GM18951 (cell line): ENCODE data around the gene NKAIN2.
"Not testable (repeated sequence)": the region's sequence is repeated elsewhere in the genome, so short reads cannot be mapped to it uniquely, and the experiment has no call there.

Experiments used
- POLR2A ChIP-seq: IDR thresholded peaks from 4 replicates; pipeline ENCODE4 v1.6.1; 2011; ENCODE audit warnings: mild to moderate bottlenecking; ENCODE audit not compliant: insufficient read length, insufficient read depth; ENCODE audit errors: extremely low read depth
- in situ Hi-C: fragments of 300-500 bp; cut with MboI; formaldehyde crosslinking; loops from one replicate; pipeline ENCODE4 v1.12.0; 2022; ENCODE audit warnings: low sequenced_read_pairs, mixed read lengths, inconsistent platforms; ENCODE audit not compliant: unreplicated experiment

NKAIN2 gene

DNA sequence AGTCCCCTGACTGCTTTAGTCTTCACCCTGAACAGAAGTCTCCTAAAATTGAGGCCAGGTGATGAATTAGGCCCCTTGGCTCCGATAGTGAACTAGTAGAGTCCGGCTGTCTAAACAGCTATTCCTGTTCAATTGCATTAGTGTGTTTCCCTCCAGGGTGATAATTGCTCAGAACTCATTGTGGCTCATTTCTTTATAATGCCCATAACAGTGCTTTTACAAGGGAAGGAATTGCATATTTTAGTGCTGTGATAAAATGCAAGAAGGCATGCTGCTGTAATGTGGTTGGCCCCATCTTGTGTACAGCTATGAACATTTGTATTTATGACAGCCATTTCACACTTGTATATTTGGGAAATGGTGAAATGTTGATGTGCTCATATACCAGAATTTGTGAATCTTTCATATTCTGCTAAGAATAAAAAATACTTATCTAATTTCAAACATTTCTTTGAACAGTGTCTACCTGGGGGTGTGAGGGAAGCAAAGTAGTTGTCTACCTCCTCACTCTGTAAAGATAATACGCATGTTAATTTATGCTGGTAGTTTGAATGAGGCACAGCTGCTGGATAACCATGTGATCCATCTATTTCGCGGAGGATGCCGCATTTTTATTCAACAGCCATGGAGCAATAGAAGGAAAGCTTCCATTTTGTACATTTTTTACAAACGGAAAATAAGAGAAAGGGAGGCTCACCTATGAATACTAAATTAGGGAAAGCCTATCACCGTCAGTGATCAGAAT is 451.4 kb downstream of the NKAIN2 start:
- in situ Hi-C loops: no loop called here

GRCh38 chr6:124260337-124260736 is 456.7 kb downstream of the NKAIN2 start:
- no peak for TF ChIP-seq POLR2A
- in situ Hi-C loops: no loop called here

More for the DNA sequence above, 451.4 kb downstream of the NKAIN2 start:
- no peak for TF ChIP-seq POLR2A

- TF ChIP-seq POLR2A: no peak
- in situ Hi-C loops: no loop called here
Observed at GRCh38 chr6:124269733-124270132, 466.1 kb downstream of the NKAIN2 start.

- in situ Hi-C loops: no loop called here
- no peak for TF ChIP-seq POLR2A
Observed at GRCh38 chr6:124273701-124274100, 470.0 kb downstream of the NKAIN2 start.

DNA sequence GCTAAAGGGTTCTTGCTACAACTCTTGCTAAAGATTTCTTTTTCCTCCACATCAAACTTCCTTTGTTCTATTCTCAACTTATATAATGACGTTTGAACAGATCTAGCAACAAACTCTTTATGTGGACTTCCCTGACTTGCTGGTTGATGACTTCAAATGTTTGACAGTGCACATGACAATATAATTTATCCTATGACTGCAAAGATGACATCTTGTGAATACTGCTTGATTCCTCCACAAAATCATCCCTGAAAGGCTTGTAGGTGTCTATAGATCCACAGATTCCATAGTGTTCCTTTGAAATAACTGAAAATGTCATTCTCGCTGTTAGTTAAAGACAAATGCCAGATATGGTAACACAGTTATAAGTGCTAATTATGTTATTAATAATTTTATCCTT is 478.9 kb downstream of the NKAIN2 start:
- no peak for TF ChIP-seq POLR2A
- in situ Hi-C loops: no loop called here

DNA sequence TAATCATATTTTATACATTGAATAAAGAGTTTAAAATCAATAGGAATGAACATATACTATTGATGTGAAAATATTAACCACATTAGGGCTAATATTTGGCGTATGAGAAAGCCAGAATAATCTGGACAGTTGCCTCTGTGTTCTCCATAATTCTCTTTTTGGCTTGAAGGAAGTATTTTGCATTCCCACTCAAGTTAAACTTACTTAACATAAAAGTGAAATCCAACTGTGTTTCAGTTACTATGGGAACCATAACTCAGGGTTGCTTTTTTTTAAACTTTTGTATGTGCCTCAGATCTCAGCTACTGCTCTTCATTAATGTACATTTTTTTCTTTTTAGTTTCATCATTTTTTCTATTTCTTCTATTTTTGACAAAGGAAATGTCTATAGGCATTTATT is 479.8 kb downstream of the NKAIN2 start:
- in situ Hi-C loops: no loop called here

DNA sequence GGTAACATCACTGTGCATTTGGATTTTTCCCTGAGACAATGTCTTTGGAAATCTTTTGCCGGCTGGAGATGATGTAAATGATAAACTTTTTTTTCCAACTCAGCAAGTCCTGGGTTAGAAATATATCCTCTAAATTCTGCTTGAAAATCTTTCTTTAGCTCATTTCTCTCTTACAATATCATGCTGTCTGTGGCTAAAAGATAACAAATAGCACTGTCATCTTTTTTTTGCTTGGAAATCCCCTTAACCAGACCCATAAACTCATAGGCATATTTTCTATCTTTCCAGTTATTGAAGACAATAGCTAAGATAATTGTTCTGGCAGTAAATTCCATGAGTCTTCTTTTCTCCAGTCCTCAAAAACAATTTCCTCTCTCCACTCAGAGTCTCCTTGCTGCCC is 481.5 kb downstream of the NKAIN2 start:
- in situ Hi-C loops: no loop called here
- TF ChIP-seq POLR2A: no peak

More for the DNA sequence above, 479.8 kb downstream of the NKAIN2 start:
- no peak for TF ChIP-seq POLR2A

DNA sequence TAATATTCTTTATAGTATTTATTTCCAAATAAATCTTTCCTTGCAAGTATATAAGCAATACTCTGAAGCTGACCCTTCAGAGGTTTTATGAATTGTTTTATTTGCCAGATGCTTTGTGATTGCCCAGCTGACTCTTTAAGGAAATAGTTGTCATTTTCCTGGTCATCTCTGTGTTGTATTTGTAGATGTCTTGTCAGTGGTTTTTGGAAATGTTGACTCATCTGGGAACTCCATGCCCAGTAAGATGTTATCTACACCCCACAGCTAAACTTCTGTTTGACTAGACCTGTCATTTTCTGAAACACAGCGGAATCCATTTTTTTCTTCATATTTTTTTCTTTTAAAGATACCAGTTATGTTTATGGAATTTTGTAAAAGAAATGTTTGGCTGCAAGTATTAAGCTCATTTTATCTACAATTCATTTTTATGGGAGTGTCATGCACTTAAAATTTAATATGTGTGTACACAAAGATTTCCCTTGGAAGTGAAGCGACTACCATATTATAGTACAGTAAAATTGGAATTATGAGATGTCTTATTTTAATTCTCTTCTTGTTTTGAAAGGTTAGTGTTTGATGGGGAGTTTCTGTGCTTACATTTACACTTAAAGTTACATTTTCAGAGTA is 491.0 kb downstream of the NKAIN2 start:
- no peak for TF ChIP-seq POLR2A
- in situ Hi-C loops: no loop called here

DNA sequence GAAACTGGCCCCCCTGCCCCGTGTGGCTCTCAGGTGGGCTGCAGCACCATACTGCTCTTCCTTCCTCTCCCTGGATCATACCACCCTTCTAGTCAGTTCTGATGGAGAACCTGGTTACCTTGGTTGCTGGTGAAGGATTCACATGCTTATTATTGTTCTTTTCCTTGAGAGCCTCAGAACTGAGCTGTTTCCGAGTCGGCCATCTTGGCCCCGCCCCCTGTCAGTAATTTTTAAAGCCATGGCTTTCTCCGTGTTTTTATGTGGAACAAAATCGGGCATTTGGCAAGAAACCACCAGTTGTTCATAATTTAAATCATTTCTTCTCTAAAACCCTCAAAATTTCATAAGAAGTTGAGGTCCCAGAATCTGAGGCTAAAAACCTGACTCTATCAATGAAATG is 493.8 kb downstream of the NKAIN2 start:
- in situ Hi-C loops: no loop called here

GRCh38 chr6:124298730-124299129 is 495.1 kb downstream of the NKAIN2 start:
- no peak for TF ChIP-seq POLR2A
- in situ Hi-C loops: no loop called here

More for the DNA sequence above, 493.8 kb downstream of the NKAIN2 start:
- TF ChIP-seq POLR2A: no peak

GRCh38 chr6:124300907-124301306 is 497.2 kb downstream of the NKAIN2 start:
- in situ Hi-C loops: not testable (repeated sequence)

DNA sequence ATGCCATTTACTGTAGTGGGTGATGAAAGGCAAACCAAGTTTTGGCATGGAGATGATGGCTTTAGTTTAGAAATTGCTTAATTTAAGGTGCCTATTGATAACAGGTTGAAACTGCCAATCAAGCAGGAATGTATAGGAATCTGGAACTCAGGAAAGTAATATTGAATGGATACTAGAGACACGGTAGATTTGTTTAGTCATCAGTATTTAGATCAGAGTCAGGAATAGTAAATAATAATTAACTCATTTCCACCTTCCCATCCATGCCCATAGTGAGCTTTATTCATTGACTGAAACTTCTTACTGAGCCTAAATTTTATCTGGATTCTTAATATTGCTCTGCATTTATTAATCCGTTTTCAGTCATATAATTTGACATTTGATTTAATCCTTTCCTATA is 500.3 kb downstream of the NKAIN2 start:
- no peak for TF ChIP-seq POLR2A
- in situ Hi-C loops: no loop called here

GRCh38 chr6:124310139-124310538 is 506.5 kb downstream of the NKAIN2 start:
- in situ Hi-C loops: no loop called here
- TF ChIP-seq POLR2A: no peak

GRCh38 chr6:124319410-124319809 is 515.7 kb downstream of the NKAIN2 start:
- in situ Hi-C loops: no loop called here
- no peak for TF ChIP-seq POLR2A

DNA sequence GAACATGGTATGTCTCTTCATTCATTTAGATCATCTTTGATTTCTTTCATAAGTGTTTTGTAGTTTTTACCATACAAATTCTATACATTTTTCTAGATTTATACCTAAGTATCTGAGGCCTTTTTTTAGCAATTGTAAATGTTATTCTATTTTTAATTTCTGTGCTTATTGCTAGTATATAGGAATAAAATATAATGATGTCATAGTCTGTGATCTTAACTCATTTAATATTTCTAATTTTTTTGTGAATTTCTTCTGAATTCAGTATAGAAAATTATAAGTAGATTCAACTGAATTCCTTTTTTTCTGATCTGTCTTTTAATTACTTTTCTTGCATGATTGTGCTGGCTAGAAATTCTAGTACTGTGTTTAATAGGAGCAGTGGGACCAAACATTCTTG is 520.6 kb downstream of the NKAIN2 start:
- in situ Hi-C loops: no loop called here
- no peak for TF ChIP-seq POLR2A

DNA sequence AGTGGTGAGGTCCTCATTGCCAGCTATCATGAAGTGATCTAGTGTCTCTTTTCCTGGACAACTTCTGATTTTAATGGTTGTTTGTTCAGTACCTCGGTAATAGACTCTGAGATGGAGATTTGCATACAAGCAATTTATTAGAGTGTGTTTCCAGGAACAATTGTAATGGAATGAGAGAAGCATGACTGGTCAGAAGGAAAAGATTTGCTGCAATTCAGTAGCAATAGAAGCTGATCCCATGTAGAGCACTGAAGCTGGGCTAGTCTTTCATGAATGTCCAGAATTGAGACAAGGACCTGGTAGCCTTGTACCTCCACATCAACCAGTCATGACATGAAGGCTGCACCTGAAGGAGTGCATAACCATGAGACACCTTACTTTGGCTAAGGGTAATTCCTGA is 526.5 kb downstream of the NKAIN2 start:
- TF ChIP-seq POLR2A: no peak
- in situ Hi-C loops: no loop called here
